Breast epithelium (tissue), 3 donors: ENCODE data around the gene MGAT2.

Experiments used
- POLR2A ChIP-seq: fragments of 450-650 bp; IDR thresholded peaks from one replicate; pipeline ENCODE4 v1.6.1; 2016; ENCODE audit warnings: antibody characterized with exemption, mild to moderate bottlenecking, moderate library complexity
- TF ChIP-seq, protein P1 (sequence below), 3 donors: fragments of 450-650 bp; IDR thresholded peaks; one replicate each; pipeline ENCODE4 v1.5.1; 2016 to 2017; ENCODE audit warnings: antibody characterized with exemption in 3 of 3, mild to moderate bottlenecking in 3 of 3, moderate library complexity in 3 of 3

DNA sequence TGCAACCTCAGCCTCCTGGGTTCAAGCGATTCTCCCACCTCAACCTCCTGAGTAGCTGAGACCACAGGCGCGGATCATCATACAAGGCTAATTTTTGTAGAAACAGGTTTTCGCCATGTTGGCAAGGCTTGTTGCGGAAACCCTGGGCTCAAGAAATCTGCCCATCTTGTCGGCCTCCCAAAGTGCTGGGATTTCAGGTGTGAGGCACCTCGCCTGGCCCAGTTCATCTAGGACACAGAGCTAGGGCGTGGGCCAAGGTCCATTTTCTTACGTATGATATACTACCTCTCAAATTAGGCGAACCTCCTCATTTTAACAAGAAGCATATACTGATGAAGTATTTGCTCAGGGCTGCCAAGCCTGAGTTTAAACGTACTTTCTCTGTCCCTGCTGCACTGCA lies 36.5 kb upstream of the MGAT2 start:
- TF ChIP-seq, protein P1, sequence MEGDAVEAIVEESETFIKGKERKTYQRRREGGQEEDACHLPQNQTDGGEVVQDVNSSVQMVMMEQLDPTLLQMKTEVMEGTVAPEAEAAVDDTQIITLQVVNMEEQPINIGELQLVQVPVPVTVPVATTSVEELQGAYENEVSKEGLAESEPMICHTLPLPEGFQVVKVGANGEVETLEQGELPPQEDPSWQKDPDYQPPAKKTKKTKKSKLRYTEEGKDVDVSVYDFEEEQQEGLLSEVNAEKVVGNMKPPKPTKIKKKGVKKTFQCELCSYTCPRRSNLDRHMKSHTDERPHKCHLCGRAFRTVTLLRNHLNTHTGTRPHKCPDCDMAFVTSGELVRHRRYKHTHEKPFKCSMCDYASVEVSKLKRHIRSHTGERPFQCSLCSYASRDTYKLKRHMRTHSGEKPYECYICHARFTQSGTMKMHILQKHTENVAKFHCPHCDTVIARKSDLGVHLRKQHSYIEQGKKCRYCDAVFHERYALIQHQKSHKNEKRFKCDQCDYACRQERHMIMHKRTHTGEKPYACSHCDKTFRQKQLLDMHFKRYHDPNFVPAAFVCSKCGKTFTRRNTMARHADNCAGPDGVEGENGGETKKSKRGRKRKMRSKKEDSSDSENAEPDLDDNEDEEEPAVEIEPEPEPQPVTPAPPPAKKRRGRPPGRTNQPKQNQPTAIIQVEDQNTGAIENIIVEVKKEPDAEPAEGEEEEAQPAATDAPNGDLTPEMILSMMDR (IDR thresholded peaks at IDR 0.05): no peak
- TF ChIP-seq POLR2A: no peak
